HFFc6 (cell line): Measurements from ENCODE around the gene PPL. TPM values are rescaled to one million over a fixed set of nuclear protein-coding genes. Genes with fewer than 3 reads are reported as not detected.
"Not testable (repeated sequence)": the region's sequence is repeated elsewhere in the genome, so short reads cannot be mapped to it uniquely, and the experiment has no call there.

Experiments
- DNase-seq: peaks from one replicate; pipeline ENCODE4 v3.0.0-alpha.2; 2018
- H3K27ac Mint-ChIP-seq: 2 replicates; pipeline ENCODE4 v1.8.0; 2020; ENCODE audit warnings: mild to moderate bottlenecking, mixed read lengths
- H3K27me3 Mint-ChIP-seq: 2 replicates; pipeline ENCODE4 v1.8.0; 2021; ENCODE audit warnings: mild to moderate bottlenecking, moderate library complexity, mixed read lengths; ENCODE audit not compliant: insufficient read depth
- H3K36me3 Mint-ChIP-seq: 2 replicates; pipeline ENCODE4 v1.8.0; 2021; ENCODE audit warnings: low read depth, mixed read lengths
- H3K4me1 Mint-ChIP-seq: 2 replicates; pipeline ENCODE4 v1.8.0; 2020; ENCODE audit warnings: low read depth, mixed read lengths
- H3K4me3 Mint-ChIP-seq: 2 replicates; pipeline ENCODE4 v1.8.0; 2020; ENCODE audit warnings: mild to moderate bottlenecking, moderate library complexity, mixed read lengths
- H3K9me3 Mint-ChIP-seq: 2 replicates; pipeline ENCODE4 v1.8.0; 2020; ENCODE audit warnings: mild to moderate bottlenecking, mixed read lengths
- total RNA-seq, 6 experiments: library from RNA; stranded (reverse); fragmentation: NEBNext Ultra II Directional; extraction: Animal tissue kit (Norgen Biotek cat#: 25700); gene quantifications; 2 replicates in 1 of 6; 3 replicates in 5 of 6; pipeline ENCODE4 v1.2.3, GENCODE V29; 2021
- TF ChIP-seq, protein P1 (sequence below): fragments of 200-600 bp; sonication (generic); IDR thresholded peaks from 2 replicates; pipeline ENCODE4 v1.5.0; 2021; ENCODE audit warnings: antibody characterized with exemption, mild to moderate bottlenecking

Gene PPL
- total RNA-seq, 6 experiments from 2014 or later: 0.02 to 0.06 (median 0.05) TPM; not detected in 3

DNA sequence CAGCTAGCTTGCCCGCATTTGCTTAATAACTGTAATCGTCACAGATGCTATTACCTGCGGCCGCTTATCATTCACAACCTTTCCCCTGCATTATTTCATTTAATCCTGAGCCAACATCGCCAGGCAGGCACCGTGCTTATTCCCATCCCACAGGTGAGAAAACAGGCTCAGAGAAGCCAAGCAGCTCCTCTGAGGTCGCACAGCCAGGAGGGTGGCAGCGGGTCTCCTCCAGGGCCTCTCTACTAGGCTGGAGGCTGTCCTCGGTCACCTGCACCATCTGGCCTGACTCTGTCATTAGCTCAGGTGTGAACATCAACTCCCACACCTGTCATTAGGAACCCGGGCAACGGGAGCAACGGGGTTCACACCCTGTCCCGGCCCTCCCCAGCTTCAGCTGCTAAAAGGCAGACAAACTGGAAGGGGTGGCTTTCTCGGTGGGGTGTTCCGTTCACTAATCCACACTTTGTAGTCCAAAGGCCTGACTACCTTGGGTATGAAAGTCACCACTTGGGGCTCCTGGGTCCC lies 3.0 kb downstream of the PPL start:
- Mint-ChIP-seq H3K9me3 (no peaks in the 10 kb centered on the region), H3K27ac (no peak overlapping the region), H3K4me3 (no peak overlapping the region), H3K4me1 (peaks cover 6% of the 10 kb centered on the region), H3K27me3 (peaks cover 49% of the 10 kb centered on the region), H3K36me3 (no peaks in the 10 kb centered on the region)
- TF ChIP-seq, protein P1, sequence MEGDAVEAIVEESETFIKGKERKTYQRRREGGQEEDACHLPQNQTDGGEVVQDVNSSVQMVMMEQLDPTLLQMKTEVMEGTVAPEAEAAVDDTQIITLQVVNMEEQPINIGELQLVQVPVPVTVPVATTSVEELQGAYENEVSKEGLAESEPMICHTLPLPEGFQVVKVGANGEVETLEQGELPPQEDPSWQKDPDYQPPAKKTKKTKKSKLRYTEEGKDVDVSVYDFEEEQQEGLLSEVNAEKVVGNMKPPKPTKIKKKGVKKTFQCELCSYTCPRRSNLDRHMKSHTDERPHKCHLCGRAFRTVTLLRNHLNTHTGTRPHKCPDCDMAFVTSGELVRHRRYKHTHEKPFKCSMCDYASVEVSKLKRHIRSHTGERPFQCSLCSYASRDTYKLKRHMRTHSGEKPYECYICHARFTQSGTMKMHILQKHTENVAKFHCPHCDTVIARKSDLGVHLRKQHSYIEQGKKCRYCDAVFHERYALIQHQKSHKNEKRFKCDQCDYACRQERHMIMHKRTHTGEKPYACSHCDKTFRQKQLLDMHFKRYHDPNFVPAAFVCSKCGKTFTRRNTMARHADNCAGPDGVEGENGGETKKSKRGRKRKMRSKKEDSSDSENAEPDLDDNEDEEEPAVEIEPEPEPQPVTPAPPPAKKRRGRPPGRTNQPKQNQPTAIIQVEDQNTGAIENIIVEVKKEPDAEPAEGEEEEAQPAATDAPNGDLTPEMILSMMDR: no peak
- no peak for DNase-seq

DNA sequence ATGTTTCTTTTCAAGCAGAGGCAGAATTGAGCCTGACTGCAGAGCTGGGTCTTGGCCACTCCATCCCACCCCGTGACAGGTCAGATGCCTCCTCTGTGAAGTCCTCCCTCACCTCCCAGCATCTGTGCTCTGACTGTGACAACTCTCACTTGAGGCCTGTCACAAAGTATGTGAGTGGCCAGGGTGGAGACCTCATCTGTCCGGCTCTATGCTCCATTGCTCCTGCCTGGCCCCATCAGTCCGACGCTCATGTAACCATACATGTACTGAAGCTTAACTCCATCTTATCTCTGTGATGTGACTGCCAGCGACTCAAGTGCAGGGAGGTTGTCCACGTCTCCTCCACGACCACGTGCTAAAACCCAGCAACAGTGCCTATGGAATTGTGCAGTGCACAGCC lies 3.5 kb downstream of the PPL start:
- Mint-ChIP-seq H3K4me1 (peaks cover 2% of the 10 kb centered on the region), H3K4me3 (no peak overlapping the region), H3K27me3 (peaks cover 48% of the 10 kb centered on the region), H3K9me3 (no peaks in the 10 kb centered on the region), H3K27ac (no peak overlapping the region), H3K36me3 (no peaks in the 10 kb centered on the region)
- no peak for DNase-seq
- TF ChIP-seq, protein P1: no peak

DNA sequence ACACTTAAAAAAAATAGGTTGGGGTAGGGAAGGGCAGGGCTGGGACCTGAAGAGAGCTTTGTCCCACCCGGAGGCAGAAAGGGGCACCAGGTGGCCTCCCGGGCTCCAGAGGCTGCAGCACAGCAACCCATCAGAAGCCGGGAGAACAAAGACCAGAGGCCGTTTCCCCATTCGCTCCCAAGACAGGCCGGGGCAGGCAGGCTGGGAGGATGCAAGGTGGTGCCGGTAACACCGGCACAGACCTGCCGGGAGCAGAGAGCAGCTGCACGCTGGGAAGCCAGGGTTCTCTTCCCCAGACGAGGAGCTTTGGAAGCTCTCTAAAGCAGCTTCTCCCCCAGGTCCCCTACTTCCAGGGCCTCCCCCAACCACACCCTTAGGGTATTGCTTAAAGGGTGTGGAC lies 5.6 kb downstream of the PPL start:
- no peak overlapping the region for H3K4me3 Mint-ChIP-seq
- no peaks in the 10 kb centered on the region for H3K4me1 Mint-ChIP-seq
- no peak overlapping the region for H3K27ac Mint-ChIP-seq
- no peak for DNase-seq
- H3K36me3 Mint-ChIP-seq: peaks cover 9% of the 10 kb centered on the region
- TF ChIP-seq, protein P1: no peak
- peaks cover 13% of the 10 kb centered on the region for H3K9me3 Mint-ChIP-seq
- H3K27me3 Mint-ChIP-seq: peaks cover 34% of the 10 kb centered on the region

DNA sequence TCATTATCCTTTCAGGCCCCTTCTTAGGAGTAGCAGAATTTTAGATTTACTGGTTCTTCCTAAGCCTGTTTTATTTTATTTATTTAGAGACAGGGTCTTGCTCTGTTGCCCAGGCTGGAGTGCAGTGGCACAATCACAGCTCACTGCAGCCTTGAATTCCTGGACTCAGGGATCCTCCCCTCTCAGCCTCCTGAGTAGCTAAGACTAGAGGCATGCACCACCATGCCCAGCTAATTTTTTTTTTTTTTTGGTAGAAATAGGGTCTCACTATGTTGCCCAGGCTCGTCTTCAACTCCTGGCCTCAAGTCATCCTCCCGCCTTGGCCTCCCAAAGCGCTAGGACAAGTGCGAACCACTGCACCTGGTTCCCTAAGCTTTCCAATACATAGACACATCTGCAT lies 7.3 kb downstream of the PPL start:
- peaks cover 43% of the 10 kb centered on the region for H3K27me3 Mint-ChIP-seq
- H3K4me3 Mint-ChIP-seq, H3K36me3 Mint-ChIP-seq, DNase-seq, H3K27ac Mint-ChIP-seq, H3K4me1 Mint-ChIP-seq: not testable (repeated sequence)
- peaks cover 19% of the 10 kb centered on the region for H3K9me3 Mint-ChIP-seq

DNA sequence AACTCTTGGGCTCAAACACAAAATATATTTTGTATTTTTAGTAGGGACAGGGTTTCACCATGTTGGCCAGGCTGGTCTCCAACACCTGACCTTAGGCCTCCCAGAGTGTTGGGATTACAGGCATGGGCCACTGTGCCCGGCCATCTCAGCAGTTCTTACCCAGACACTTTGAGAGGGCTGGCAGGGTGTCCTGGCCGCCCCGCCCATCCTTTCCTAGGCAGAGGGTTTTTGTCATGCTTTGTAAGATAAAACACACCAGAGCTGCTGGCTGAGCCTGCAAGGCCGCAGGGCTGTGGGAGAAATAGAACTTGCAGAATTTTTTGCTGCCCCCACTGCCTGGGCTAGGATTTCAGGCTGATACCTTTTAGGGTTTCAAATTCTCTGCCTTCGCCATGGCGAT lies 8.7 kb downstream of the PPL start:
- H3K36me3 Mint-ChIP-seq: peaks cover 9% of the 10 kb centered on the region
- no peak overlapping the region for H3K4me3 Mint-ChIP-seq
- TF ChIP-seq, protein P1: no peak
- H3K27me3 Mint-ChIP-seq: peaks cover 42% of the 10 kb centered on the region
- H3K4me1 Mint-ChIP-seq: no peaks in the 10 kb centered on the region
- H3K27ac Mint-ChIP-seq: no peak overlapping the region
- H3K9me3 Mint-ChIP-seq: peaks cover 19% of the 10 kb centered on the region
- DNase-seq: no peak

DNA sequence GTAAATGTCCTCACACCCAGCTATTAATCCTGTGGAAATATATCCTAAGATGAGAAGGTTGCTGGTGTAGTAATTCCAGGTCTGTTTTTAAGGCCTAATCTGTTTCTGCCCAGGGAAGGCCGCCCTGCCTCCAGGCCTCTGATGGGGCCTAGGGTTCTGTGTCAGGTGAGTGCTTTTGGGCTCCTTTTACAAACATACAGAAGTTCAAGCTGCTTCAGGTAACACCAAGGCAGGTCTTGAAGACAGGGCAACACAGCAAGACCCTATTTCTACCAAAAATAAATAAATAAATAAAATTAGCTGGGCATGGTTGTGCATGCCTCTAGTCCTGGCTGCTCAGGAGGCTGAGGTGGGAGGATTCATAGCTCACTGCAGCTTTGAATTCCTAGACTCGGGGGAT lies 9.3 kb downstream of the PPL start:
- peaks cover 44% of the 10 kb centered on the region for H3K27me3 Mint-ChIP-seq
- H3K27ac Mint-ChIP-seq: no peak overlapping the region
- no peaks in the 10 kb centered on the region for H3K4me1 Mint-ChIP-seq
- peaks cover 19% of the 10 kb centered on the region for H3K9me3 Mint-ChIP-seq
- TF ChIP-seq, protein P1: no peak
- H3K4me3 Mint-ChIP-seq: no peak overlapping the region
- H3K36me3 Mint-ChIP-seq: peaks cover 9% of the 10 kb centered on the region
- DNase-seq: no peak
